Measurements from ENCODE around the gene CLSTN2. TPM values are rescaled to one million over a fixed set of nuclear protein-coding genes. Genes with fewer than 3 reads are reported as not detected.
A peak's percentile ranks its signal among the peaks of the same experiment; 100 is the strongest.

Gene CLSTN2
- total RNA-seq, 2 donors from 2014 or later: not detected

GRCh38 chr3:140344601-140345205, 409.7 kb downstream of the CLSTN2 start:
- DNase-seq (no peak), ATAC-seq (replicated peaks in 1 of 2) (no peak)
- H3K36me3 Mint-ChIP-seq (ENCODE audit: insufficient read depth in 2 of 2): no peaks in the 10 kb centered on the region
- peaks cover 5 to 6% of the 10 kb centered on the region in 2 donors for H3K9me3 Mint-ChIP-seq
- no peak overlapping the region for H3K27ac Mint-ChIP-seq
- H3K4me1 Mint-ChIP-seq (ENCODE audit: low read depth): no peaks in the 10 kb centered on the region
- no peak overlapping the region for H3K4me3 Mint-ChIP-seq
- H3K27me3 Mint-ChIP-seq (ENCODE audit: low read depth): peaks cover 10% of the 10 kb centered on the region

DNA sequence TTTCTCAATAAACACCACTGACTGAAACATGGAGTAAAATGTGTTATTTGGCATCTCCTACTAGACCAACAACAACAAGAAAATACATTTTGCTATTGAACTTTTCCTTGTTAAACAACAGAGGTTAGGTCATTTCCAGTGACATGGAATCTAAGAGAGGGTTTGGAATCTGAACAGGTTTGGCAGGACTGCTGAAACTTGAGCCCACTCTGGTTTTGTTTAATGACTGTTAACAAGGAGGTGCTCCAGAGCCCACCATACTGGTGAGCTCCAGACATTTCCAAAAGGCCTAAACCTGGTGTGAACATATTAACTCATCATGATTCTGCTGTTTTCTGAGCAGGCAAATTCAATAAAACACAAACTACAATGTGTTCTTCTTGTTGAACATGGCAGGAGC, 412.2 kb downstream of the CLSTN2 start:
- H3K9me3 Mint-ChIP-seq: peaks cover 6 to 8% of the 10 kb centered on the region in 2 donors
- H3K4me1 Mint-ChIP-seq (ENCODE audit: low read depth): no peaks in the 10 kb centered on the region
- no peak for DNase-seq
- no peak overlapping the region for H3K4me3 Mint-ChIP-seq
- H3K36me3 Mint-ChIP-seq (ENCODE audit: insufficient read depth in 2 of 2): no peaks in the 10 kb centered on the region
- H3K27me3 Mint-ChIP-seq (ENCODE audit: low read depth): peaks cover 10% of the 10 kb centered on the region
- H3K27ac Mint-ChIP-seq: no peak overlapping the region
- no peak for ATAC-seq (replicated peaks in 1 of 2)

DNA sequence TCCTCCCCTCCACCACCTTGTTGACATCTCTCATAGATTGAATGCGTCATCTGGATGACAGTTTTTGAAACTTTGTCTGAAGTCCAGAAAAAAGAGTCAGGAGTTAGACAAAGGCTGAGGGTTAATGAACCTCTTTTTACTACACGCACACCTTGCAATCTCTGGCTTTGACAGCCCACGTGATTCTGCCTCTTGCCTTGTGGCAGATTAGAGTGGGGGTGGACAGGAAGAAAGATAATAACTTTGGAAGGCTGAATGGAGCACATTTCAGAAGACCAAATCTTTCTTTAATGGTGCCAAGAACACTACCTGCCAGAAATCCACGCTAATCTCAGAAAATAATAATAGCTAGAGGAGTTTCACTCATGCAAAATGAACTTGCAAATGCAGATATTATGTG, 415.0 kb downstream of the CLSTN2 start:
- Mint-ChIP-seq H3K27ac (no peak overlapping the region), H3K27me3 (ENCODE audit: low read depth) (peaks cover 10% of the 10 kb centered on the region), H3K9me3 (peaks cover 6 to 8% of the 10 kb centered on the region in 2 donors), H3K4me3 (no peak overlapping the region), H3K4me1 (ENCODE audit: low read depth) (no peaks in the 10 kb centered on the region), H3K36me3 (ENCODE audit: insufficient read depth in 2 of 2) (no peaks in the 10 kb centered on the region)
- DNase-seq (no peak), ATAC-seq (replicated peaks in 1 of 2) (no peak)

GRCh38 chr3:140351466-140351865, 416.5 kb downstream of the CLSTN2 start:
- no peak for ATAC-seq (replicated peaks in 1 of 2)
- Mint-ChIP-seq H3K9me3 (peaks cover 6 to 8% of the 10 kb centered on the region in 2 donors), H3K36me3 (ENCODE audit: insufficient read depth in 2 of 2) (no peaks in the 10 kb centered on the region), H3K4me1 (ENCODE audit: low read depth) (no peaks in the 10 kb centered on the region), H3K27me3 (ENCODE audit: low read depth) (peaks cover 16% of the 10 kb centered on the region), H3K4me3 (no peak overlapping the region), H3K27ac (no peak overlapping the region)
- DNase-seq: no peak

GRCh38 chr3:140355481-140355880, 420.5 kb downstream of the CLSTN2 start:
- Mint-ChIP-seq H3K9me3 (no peaks in the 10 kb centered on the region), H3K4me3 (no peak overlapping the region), H3K36me3 (ENCODE audit: insufficient read depth in 2 of 2) (no peaks in the 10 kb centered on the region), H3K4me1 (ENCODE audit: low read depth) (peaks cover 6% of the 10 kb centered on the region), H3K27ac (no peak overlapping the region), H3K27me3 (ENCODE audit: low read depth) (peaks cover 11% of the 10 kb centered on the region)
- no peak for ATAC-seq (replicated peaks in 1 of 2)
- DNase-seq: no peak

GRCh38 chr3:140358686-140359085, 423.7 kb downstream of the CLSTN2 start:
- no peak overlapping the region for H3K27ac Mint-ChIP-seq
- no peak for ATAC-seq (replicated peaks in 1 of 2)
- H3K9me3 Mint-ChIP-seq: no peaks in the 10 kb centered on the region
- H3K36me3 Mint-ChIP-seq (ENCODE audit: insufficient read depth in 2 of 2): no peaks in the 10 kb centered on the region
- DNase-seq: no peak
- no peak overlapping the region for H3K4me3 Mint-ChIP-seq
- peaks cover 11% of the 10 kb centered on the region for H3K27me3 Mint-ChIP-seq (ENCODE audit: low read depth)
- H3K4me1 Mint-ChIP-seq (ENCODE audit: low read depth): peaks cover 7% of the 10 kb centered on the region

- Mint-ChIP-seq H3K36me3 (ENCODE audit: insufficient read depth in 2 of 2) (no peaks in the 10 kb centered on the region), H3K27me3 (ENCODE audit: low read depth) (peaks cover 13% of the 10 kb centered on the region), H3K4me3 (no peak overlapping the region), H3K27ac (no peak overlapping the region), H3K4me1 (ENCODE audit: low read depth) (peaks cover 7% of the 10 kb centered on the region), H3K9me3 (no peaks in the 10 kb centered on the region)
- no peak for DNase-seq
- peak; percentile 46 to 66 for ATAC-seq (replicated peaks in 1 of 2)
These were observed 424.4 kb downstream of the CLSTN2 start for GRCh38 chr3:140359233-140359995.

- DNase-seq: no peak
- ATAC-seq (replicated peaks in 1 of 2): peak in 1 of 2 donors; percentile 61
These were observed 425.3 kb downstream of the CLSTN2 start for GRCh38 chr3:140360332-140360731.

GRCh38 chr3:140363801-140364200, 428.8 kb downstream of the CLSTN2 start:
- Mint-ChIP-seq H3K4me1 (ENCODE audit: low read depth) (peaks cover 7% of the 10 kb centered on the region), H3K27me3 (ENCODE audit: low read depth) (peaks cover 12% of the 10 kb centered on the region), H3K36me3 (ENCODE audit: insufficient read depth in 2 of 2) (no peaks in the 10 kb centered on the region), H3K27ac (no peak overlapping the region), H3K9me3 (no peaks in the 10 kb centered on the region), H3K4me3 (no peak overlapping the region)
- DNase-seq: peak; percentile 3 to 22
- peak in 1 of 2 donors; percentile 67 for ATAC-seq (replicated peaks in 1 of 2)

More at GRCh38 chr3:140360332-140360731, 425.3 kb downstream of the CLSTN2 start:
- peaks cover 15% of the 10 kb centered on the region for H3K27me3 Mint-ChIP-seq (ENCODE audit: low read depth)
- H3K27ac Mint-ChIP-seq: no peak overlapping the region
- no peaks in the 10 kb centered on the region for H3K36me3 Mint-ChIP-seq (ENCODE audit: insufficient read depth in 2 of 2)
- H3K4me1 Mint-ChIP-seq (ENCODE audit: low read depth): peaks cover 7% of the 10 kb centered on the region
- no peak overlapping the region for H3K4me3 Mint-ChIP-seq
- H3K9me3 Mint-ChIP-seq: no peaks in the 10 kb centered on the region

DNA sequence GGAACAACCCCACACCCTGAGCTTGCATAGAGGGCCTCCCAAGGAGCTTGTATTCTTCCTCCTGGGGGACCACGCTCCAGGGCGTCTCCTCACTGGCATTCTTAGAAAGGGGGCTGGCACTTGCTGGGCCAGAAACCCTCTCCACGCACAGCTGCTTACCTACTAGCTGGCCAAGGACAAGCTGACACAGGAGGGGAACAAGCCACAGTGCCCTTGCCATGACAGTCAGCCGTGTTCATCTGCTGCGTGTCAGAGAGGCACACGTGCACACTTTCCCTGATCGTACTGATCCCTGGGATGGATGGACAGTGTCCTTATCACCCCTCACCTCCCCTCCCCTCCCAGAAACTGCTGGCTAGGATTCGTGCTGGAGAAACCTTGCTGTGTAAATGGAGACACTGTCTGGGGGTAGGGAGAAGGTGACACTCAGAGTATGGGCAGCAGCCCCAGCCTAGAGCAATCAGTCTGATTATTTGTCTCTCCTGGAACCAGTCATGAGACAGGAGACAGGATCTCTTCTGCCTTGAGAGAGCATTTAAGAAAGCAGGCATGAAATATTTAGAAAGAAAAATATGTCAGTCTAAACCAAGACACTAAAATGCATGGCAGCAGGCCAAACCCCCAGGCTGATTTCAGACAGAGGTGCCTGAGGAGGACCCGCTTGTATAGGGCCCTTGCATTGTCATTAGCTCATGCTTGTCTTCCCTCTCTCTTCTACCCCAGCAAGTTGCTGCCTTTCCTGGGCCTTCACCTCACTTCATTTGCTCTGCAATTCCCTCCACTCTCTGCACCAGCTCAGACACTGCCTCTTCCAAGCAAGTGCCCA, 431.1 kb downstream of the CLSTN2 start:
- no peaks in the 10 kb centered on the region for H3K9me3 Mint-ChIP-seq
- H3K36me3 Mint-ChIP-seq (ENCODE audit: insufficient read depth in 2 of 2): no peaks in the 10 kb centered on the region
- peaks cover 7% of the 10 kb centered on the region for H3K27me3 Mint-ChIP-seq (ENCODE audit: low read depth)
- H3K4me1 Mint-ChIP-seq (ENCODE audit: low read depth): no peaks in the 10 kb centered on the region
- ATAC-seq (replicated peaks in 1 of 2) (no peak), DNase-seq (no peak)
- no peak overlapping the region for H3K27ac Mint-ChIP-seq
- H3K4me3 Mint-ChIP-seq: no peak overlapping the region

GRCh38 chr3:140368223-140368811, 433.3 kb downstream of the CLSTN2 start:
- Mint-ChIP-seq H3K4me1 (ENCODE audit: low read depth) (no peaks in the 10 kb centered on the region), H3K36me3 (ENCODE audit: insufficient read depth in 2 of 2) (no peaks in the 10 kb centered on the region), H3K4me3 (no peak overlapping the region), H3K9me3 (no peaks in the 10 kb centered on the region), H3K27me3 (ENCODE audit: low read depth) (peaks cover 7% of the 10 kb centered on the region), H3K27ac (no peak overlapping the region)
- DNase-seq: no peak
- ATAC-seq (replicated peaks in 1 of 2): no peak

- no peak overlapping the region for H3K4me3 Mint-ChIP-seq
- DNase-seq (no peak), ATAC-seq (replicated peaks in 1 of 2) (no peak)
- H3K9me3 Mint-ChIP-seq: no peaks in the 10 kb centered on the region
- peaks cover 11% of the 10 kb centered on the region for H3K4me1 Mint-ChIP-seq (ENCODE audit: low read depth)
- H3K27ac Mint-ChIP-seq: no peak overlapping the region
- H3K27me3 Mint-ChIP-seq (ENCODE audit: low read depth): peaks cover 2% of the 10 kb centered on the region
- no peaks in the 10 kb centered on the region for H3K36me3 Mint-ChIP-seq (ENCODE audit: insufficient read depth in 2 of 2)
These were observed 435.7 kb downstream of the CLSTN2 start for GRCh38 chr3:140370686-140371085.

DNA sequence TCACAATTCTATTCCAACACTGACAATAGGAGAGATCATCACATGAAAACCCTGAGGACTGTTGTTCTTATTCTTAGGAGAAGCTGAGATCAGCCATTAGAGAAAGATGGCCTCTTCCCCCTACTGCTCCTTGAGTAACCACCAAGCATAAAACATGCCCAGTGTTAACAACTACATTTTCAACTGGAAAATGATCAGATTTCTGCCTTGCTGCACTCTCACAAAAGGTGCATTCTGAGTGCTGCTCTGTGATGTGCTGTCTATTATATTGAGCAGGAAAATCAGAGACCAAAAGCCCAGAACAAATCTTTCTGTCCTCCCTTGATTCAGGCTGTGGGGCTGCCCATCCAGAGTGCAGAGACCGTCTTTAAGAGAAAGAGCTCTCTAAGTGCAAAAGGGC, 438.2 kb downstream of the CLSTN2 start:
- no peak overlapping the region for H3K4me3 Mint-ChIP-seq
- DNase-seq: no peak
- H3K4me1 Mint-ChIP-seq (ENCODE audit: low read depth): peaks cover 11% of the 10 kb centered on the region
- H3K27ac Mint-ChIP-seq: no peak overlapping the region
- ATAC-seq (replicated peaks in 1 of 2): no peak
- H3K27me3 Mint-ChIP-seq (ENCODE audit: low read depth): peaks cover 7% of the 10 kb centered on the region
- no peaks in the 10 kb centered on the region for H3K9me3 Mint-ChIP-seq
- H3K36me3 Mint-ChIP-seq (ENCODE audit: insufficient read depth in 2 of 2): no peaks in the 10 kb centered on the region

All from activated T-cell treated with anti-CD3 and anti-CD28 coated beads, Interleukin-2, amount 50 U/mL, for 72 hours (primary cell).